Thoracic aorta (tissue), 2 donors: Measurements from ENCODE around the gene ZBTB11. TPM values are rescaled to one million over a fixed set of nuclear protein-coding genes. Genes with fewer than 3 reads are reported as not detected.
"Not testable (repeated sequence)": the region's sequence is repeated elsewhere in the genome, so short reads cannot be mapped to it uniquely, and the experiment has no call there.

Source experiments
- ATAC-seq: fragments of 150-250 bp; one replicate; pipeline ENCODE4 v1.8.0; 2017; ENCODE audit warnings: low read depth; ENCODE audit not compliant: insufficient number of reproducible peaks, low FRiP score
- DNase-seq: peaks from one replicate; pipeline ENCODE4 v3.0.0-alpha.2; 2020; ENCODE audit warnings: low spot score
- H3K27ac ChIP-seq, 2 donors: fragments of 200-600 bp; sonication (generic); 1 replicate in 1 of 2; 2 replicates in 1 of 2; pipeline ENCODE4 v1.5.1; 2016; ENCODE audit warnings: mild to moderate bottlenecking in 2 of 2, moderate library complexity in 2 of 2
- H3K27me3 ChIP-seq: fragments of 200-600 bp; sonication (generic); replicated peaks from 2 replicates; pipeline ENCODE4 v1.6.0; 2016; ENCODE audit warnings: mild to moderate bottlenecking; ENCODE audit not compliant: insufficient read depth
- H3K36me3 ChIP-seq: fragments of 200-600 bp; sonication (generic); one replicate; pipeline ENCODE4 v1.5.1; 2016
- H3K4me1 ChIP-seq, 2 donors: fragments of 200-600 bp; sonication (generic); 1 replicate in 1 of 2; 2 replicates in 1 of 2; pipeline versions ENCODE4 v1.5.1 to v1.6.0; 2016; ENCODE audit warnings: low read depth in 2 of 2, mild to moderate bottlenecking in 1 of 2; ENCODE audit not compliant: control insufficient read depth in 1 of 2
- H3K4me3 ChIP-seq: fragments of 200-600 bp; sonication (generic); 2 replicates; pipeline ENCODE4 v1.5.1; 2016; ENCODE audit warnings: mild to moderate bottlenecking
- H3K9me3 ChIP-seq: fragments of 200-600 bp; sonication (generic); 2 replicates; pipeline ENCODE4 v1.5.1; 2016
- CTCF ChIP-seq: fragments of 200-600 bp; sonication (generic); IDR thresholded peaks from one replicate; pipeline ENCODE4 v1.5.1; 2019; ENCODE audit warnings: antibody characterized with exemption
- total RNA-seq, 2 donors: library from RNA; depleted of rRNA; stranded (reverse); fragments of >200 nt; gene quantifications; one replicate each; pipeline versions ENCODE4 v1.1.0 to v1.2.3, GENCODE V29; 2016

ZBTB11 gene
- total RNA-seq, 2 donors from 2014 or later: 17.7 to 26.6 TPM

- Histone ChIP-seq H3K36me3 (no peaks in the 10 kb centered on the region), H3K27ac (no peak overlapping the region), H3K27me3 (no peaks in the 10 kb centered on the region), H3K9me3 (no peaks in the 10 kb centered on the region), H3K4me3 (no peak overlapping the region), H3K4me1 (no peaks in the 10 kb centered on the region)
- ATAC-seq: no peak
- no peak for TF ChIP-seq CTCF
- DNase-seq: no peak
Observed at GRCh38 chr3:101635345-101635744, 41.6 kb downstream of the ZBTB11 start.

- no peaks in the 10 kb centered on the region for H3K27me3 ChIP-seq
- no peaks in the 10 kb centered on the region for H3K9me3 ChIP-seq
- no peaks in the 10 kb centered on the region for H3K36me3 ChIP-seq
- no peak for ATAC-seq
- H3K4me1 ChIP-seq: no peaks in the 10 kb centered on the region
- no peak overlapping the region for H3K4me3 ChIP-seq
- TF ChIP-seq CTCF: no peak
- DNase-seq: no peak
- H3K27ac ChIP-seq: no peak overlapping the region
Observed at GRCh38 chr3:101634591-101635196, 42.2 kb downstream of the ZBTB11 start.

GRCh38 chr3:101633186-101633585 lies 43.7 kb downstream of the ZBTB11 start:
- H3K36me3 ChIP-seq: no peaks in the 10 kb centered on the region
- DNase-seq: no peak
- H3K4me1 ChIP-seq: no peaks in the 10 kb centered on the region
- no peak for TF ChIP-seq CTCF
- H3K4me3 ChIP-seq: no peak overlapping the region
- no peak for ATAC-seq
- H3K9me3 ChIP-seq: no peaks in the 10 kb centered on the region
- H3K27me3 ChIP-seq: no peaks in the 10 kb centered on the region
- H3K27ac ChIP-seq: no peak overlapping the region

GRCh38 chr3:101632586-101632985 lies 44.3 kb downstream of the ZBTB11 start:
- Histone ChIP-seq H3K4me3 (no peak overlapping the region), H3K4me1 (no peaks in the 10 kb centered on the region), H3K27me3 (no peaks in the 10 kb centered on the region), H3K27ac (no peak overlapping the region), H3K9me3 (no peaks in the 10 kb centered on the region), H3K36me3 (no peaks in the 10 kb centered on the region)
- DNase-seq (no peak), ATAC-seq (no peak)
- TF ChIP-seq CTCF: no peak

GRCh38 chr3:101631959-101632358 lies 45.0 kb downstream of the ZBTB11 start:
- H3K4me3 ChIP-seq, H3K9me3 ChIP-seq, H3K27ac ChIP-seq, H3K27me3 ChIP-seq, DNase-seq, H3K36me3 ChIP-seq, H3K4me1 ChIP-seq, ATAC-seq: not testable (repeated sequence)
